Raji (cell line): ENCODE results near the gene STEAP1B.

Experiments
- POLR2A ChIP-seq: IDR thresholded peaks from 2 replicates; pipeline ENCODE4 v1.6.1; 2011; ENCODE audit warnings: low read depth, low read length, control low read depth; ENCODE audit not compliant: insufficient read depth

STEAP1B gene

GRCh38 chr7:22387583-22387982 lies 112.4 kb downstream of the STEAP1B start:
- no peak for TF ChIP-seq POLR2A

GRCh38 chr7:22386865-22387264 lies 113.1 kb downstream of the STEAP1B start:
- no peak for TF ChIP-seq POLR2A

DNA sequence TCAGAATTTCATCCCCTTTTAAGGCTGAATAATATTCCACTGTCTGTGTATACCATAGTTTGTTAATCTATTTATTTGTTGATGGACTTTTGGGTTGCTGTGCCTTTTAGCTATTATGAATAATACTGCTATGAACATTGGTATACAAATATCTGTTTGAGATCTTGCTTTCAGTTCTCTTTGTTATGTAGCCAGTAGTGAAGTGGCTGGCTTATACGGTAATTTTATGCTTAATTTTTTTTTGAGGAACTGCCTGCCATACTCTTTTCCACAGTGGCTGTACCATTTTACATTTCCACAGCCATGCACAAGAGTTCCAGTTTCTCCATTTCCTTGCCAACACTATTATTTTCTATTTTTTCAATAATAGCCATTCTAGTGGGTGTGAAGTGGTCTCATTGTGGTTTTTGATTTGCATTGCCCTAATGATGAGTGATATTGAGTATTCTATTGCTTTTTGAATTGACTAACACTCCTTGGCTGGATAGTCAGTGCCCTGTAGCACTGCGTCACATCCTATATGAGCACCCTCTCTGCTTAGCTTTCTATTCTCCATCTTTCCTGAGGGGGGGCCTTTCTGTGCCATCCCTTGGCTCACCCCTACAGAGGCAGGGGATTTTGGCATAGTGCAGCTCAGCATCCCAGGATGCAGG lies 113.7 kb downstream of the STEAP1B start:
- TF ChIP-seq POLR2A = no peak

- no peak for TF ChIP-seq POLR2A
These were observed 114.7 kb downstream of the STEAP1B start for GRCh38 chr7:22385326-22385725.

GRCh38 chr7:22380333-22380732 lies 119.7 kb downstream of the STEAP1B start:
- TF ChIP-seq POLR2A = no peak

GRCh38 chr7:22378199-22378980 lies 121.6 kb downstream of the STEAP1B start:
- no peak for TF ChIP-seq POLR2A

- TF ChIP-seq POLR2A = no peak
These were observed 122.3 kb downstream of the STEAP1B start for GRCh38 chr7:22377703-22378102.

DNA sequence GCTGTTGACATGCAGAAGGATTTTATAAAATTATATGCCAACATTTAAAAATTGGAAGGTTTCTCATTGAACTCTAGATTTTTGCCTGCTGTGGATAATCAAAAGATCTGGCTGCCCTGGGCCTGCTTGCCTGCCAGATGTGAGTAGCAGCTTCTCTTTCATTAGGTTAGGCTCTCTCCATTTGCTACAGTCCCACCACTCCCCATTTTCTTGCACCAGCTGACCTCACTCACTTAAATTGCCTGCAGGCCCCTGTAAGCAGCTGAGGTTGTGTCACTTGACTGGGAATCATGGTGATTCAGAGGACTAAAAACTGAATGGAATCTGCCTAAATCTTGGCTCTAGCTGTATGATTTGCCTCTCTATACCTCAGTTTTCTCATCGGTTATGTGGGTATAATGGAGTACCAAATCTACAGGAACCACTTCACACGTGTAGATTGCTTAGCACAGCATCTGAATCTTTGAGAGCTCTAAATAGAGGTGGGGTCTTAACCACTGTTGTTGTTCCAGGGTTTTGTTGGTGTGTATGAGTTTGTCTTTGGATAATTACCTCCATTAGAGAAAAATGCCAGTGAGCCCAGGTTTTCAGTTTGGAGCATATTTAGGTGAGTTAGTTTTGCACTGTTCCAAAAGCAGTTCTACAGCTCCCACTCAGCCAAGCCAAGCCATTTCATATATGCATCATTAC lies 124.5 kb downstream of the STEAP1B start:
- TF ChIP-seq POLR2A = no peak

DNA sequence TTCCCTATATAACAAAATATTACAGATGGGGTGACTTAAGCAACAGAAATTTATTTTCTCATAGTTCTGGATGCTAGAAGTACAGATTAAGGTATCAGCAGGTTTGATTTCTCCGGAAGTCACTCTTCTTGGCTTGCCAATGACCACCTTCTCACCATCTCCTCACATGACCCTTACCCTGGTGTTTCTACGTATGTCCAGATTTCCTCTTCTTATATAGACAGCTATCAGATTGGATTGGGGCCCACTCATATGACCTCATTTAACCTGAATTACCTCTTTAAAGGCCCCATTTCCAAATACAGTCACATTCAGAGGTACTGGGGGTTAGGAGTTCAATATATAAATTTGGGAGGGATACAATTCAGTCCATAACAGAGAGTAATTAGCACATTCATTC lies 126.1 kb downstream of the STEAP1B start:
- no peak for TF ChIP-seq POLR2A

- TF ChIP-seq POLR2A = no peak
These were observed 126.6 kb downstream of the STEAP1B start for GRCh38 chr7:22373388-22373787.

GRCh38 chr7:22372863-22373262 lies 127.1 kb downstream of the STEAP1B start:
- no peak for TF ChIP-seq POLR2A

GRCh38 chr7:22371878-22372277 lies 128.1 kb downstream of the STEAP1B start:
- TF ChIP-seq POLR2A = no peak
